GM19372 (cell line): ENCODE data around the gene GSTP1.
"Not testable (repeated sequence)": the region's sequence is repeated elsewhere in the genome, so short reads cannot be mapped to it uniquely, and the experiment has no call there.

Source experiments
- ATAC-seq: cut with Tn5 transposase; IDR thresholded peaks from one replicate; pipeline ENCODE4 v1.9.1; 2021; ENCODE audit warnings: mild to moderate bottlenecking, low read depth, moderate library complexity; ENCODE audit not compliant: unreplicated experiment

GSTP1 gene

DNA sequence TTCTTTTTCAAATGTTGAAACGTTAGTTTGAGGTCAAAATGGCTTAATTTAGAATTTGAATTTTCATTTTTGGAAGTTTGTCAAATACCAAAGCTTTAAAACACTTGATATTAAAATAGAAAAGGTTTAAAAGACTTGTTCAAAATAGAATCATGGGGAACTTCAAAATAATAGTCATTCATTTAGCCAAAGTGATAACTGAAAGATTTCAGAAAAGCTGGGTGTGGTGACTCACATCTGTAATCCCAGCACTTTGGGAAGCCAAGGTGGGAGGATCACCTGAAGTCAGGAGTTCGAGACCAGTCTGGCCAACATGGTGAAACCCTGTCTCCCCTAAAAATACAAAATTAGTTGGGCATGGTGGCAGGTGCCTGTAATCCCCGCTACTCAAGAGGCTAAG, 10.9 kb downstream of the GSTP1 start:
- ATAC-seq, result no peak

DNA sequence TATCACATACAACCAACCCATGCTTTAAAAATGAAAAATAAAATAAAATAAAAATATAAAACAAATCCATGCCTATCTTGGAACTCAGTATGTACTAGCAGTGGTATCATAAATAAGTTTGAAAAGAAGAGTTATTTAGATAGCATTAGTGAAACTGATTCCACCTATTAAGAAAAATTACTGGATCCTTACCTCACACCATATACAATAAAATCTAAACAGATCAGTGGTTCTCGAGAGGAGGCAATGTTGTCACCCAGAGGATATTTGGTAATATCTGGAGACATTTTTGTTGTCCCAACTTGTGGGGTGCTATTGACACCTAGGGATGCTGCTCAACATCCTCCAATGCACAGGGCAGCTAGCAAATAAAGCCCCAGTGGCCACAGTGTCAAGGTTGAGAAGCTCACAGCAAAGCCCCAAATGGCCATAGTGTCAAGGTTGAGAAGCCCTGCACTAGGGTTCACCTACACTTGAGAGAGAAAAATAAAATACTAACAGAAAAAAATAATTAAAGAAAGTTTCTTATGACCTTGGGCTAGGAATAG, 13.2 kb downstream of the GSTP1 start:
- no peak for ATAC-seq

DNA sequence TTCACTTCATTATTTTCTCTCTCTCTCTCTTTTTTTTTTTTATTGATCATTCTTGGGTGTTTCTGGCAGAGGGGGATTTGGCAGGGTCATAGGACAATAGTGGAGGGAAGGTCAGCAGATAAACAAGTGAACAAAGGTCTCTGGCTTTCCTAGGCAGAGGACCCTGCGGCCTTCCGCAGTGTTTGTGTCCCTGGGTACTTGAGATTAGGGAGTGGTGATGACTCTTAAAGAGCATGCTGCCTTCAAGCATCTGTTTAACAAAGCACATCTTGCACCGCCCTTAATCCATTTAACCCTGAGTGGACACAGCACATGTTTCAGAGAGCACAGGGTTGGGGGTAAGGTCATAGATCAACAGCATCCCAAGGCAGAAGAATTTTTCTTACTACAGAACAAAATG, 13.8 kb downstream of the GSTP1 start:
- not testable (repeated sequence) for ATAC-seq

DNA sequence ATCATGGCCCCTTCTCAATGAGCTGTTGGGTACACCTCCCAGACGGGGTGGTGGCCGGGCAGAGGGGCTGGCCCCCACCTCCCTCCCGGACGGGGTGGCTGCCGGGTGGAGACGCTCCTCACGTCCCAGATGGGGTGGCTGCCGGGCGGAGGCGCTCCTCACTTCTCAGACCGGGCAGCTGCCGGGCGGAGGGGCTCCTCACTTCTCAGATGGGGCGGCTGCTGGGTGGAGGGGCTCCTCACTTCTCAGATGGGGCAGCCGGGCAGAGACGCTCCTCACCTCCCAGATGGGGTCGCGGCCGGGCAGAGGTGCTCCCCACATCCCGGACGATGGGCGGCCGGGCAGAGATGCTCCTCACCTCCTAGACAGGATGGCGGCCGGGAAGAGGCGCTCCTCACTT, 14.4 kb downstream of the GSTP1 start:
- ATAC-seq, result not testable (repeated sequence)

- ATAC-seq, result no peak
Measured at GRCh38 chr11:67599149-67599548, 15.5 kb downstream of the GSTP1 start.

GRCh38 chr11:67600324-67601029, 16.9 kb downstream of the GSTP1 start:
- ATAC-seq, result no peak

DNA sequence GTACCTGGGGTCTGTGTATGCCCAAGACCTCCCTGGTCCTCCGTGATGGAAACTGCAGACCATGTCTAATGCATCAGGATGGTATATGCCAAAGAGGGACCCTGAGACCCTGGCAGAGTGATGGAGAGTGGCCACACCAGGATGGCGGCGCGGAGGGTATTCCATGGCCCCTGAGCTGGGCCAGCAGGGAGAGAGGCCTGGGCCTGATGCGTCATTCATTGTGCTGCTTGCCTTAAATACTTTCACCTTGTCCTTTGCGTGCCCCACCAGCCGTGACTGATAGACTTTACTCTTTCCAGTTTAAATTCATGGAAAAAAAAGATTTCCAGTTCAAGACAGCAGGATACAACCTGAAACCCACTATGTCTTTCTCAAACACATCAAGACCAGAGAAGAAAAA, 17.5 kb downstream of the GSTP1 start:
- no peak for ATAC-seq

DNA sequence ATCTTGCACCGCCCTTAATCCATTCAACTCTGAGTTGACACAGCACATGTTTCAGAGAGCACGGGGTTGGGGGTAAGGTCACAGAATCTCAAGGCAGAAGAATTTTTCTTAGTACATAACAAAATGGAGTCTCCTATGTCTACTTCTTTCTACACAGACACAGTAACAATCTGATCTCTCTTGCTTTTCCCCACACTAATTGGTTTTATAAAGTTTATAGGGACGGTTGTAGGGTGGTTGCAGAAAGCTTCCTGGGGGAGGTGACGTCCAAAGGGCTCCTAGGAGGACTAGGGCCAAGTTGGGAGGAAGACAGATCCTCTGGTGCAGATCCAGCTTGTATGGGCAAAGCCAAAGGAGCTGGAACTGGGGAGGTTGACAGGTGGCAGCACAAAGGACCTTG, 20.5 kb downstream of the GSTP1 start:
- not testable (repeated sequence) for ATAC-seq

GRCh38 chr11:67604815-67605214, 21.2 kb downstream of the GSTP1 start:
- ATAC-seq, result no peak

GRCh38 chr11:67605231-67606011, 21.8 kb downstream of the GSTP1 start:
- no peak for ATAC-seq

DNA sequence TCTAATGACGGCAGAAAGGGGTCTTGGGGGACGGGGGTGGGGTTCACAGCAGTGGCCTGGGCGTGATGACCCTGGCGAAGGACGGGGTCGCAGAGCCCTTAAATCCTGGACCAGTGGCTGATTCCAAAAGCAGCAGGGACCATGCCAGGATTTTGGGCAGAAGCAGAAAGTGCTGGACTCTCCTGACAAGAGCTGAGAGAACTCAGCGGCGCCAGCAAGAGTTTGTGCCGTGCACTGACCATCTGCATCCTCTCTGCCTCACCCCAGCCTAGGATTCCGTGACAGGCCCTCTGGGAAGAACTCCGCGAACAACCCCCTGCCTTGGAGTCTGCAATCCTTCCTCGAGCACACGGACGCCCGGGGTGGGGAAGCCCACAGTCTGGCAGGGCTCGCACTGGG, 22.5 kb downstream of the GSTP1 start:
- ATAC-seq, result no peak

- ATAC-seq, result peak; percentile 98
Measured at GRCh38 chr11:67606492-67607295, 23.1 kb downstream of the GSTP1 start, which contains the start of gene NDUFV1. Gene NDUFV1, plus strand, starts transcription at chr11:67606936. Its CDS starts 69 bp downstream, at chr11:67607005.

DNA sequence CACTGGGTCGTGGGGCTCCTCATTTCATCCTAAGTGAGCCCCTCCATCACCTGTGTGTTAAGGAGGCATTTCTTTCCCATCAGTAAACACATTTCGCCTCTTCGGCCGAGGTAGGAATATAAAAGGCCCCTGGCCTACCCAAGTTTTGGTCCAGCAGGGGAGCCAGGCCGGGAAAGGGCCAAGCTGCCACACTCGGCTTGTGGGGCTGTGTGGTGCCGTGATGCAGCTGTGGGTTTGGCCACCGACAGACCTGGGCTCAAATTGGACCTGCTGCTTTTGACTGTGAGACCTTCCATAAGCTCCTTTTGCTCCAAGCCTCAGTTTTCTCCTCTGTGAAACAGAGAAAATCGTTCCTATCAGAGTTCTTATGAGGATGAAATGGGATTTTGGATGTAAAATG, 23.9 kb downstream of the GSTP1 start:
- ATAC-seq, result no peak

- no peak for ATAC-seq
Measured at GRCh38 chr11:67608486-67608885, 24.9 kb downstream of the GSTP1 start.

DNA sequence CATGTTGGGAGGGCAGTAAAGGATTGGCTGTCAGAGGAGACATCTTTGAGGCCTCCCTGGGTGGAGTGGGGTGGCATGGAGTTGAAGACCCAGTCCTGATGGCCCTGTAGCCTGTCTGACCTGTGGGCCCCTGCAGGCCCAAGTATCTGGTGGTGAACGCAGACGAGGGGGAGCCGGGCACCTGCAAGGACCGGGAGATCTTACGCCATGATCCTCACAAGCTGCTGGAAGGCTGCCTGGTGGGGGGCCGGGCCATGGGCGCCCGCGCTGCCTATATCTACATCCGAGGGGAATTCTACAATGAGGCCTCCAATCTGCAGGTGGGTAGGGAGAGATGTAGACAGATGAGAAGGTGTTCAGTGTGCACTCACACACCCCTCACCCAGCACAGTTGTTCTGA, 25.7 kb downstream of the GSTP1 start:
- no peak for ATAC-seq

DNA sequence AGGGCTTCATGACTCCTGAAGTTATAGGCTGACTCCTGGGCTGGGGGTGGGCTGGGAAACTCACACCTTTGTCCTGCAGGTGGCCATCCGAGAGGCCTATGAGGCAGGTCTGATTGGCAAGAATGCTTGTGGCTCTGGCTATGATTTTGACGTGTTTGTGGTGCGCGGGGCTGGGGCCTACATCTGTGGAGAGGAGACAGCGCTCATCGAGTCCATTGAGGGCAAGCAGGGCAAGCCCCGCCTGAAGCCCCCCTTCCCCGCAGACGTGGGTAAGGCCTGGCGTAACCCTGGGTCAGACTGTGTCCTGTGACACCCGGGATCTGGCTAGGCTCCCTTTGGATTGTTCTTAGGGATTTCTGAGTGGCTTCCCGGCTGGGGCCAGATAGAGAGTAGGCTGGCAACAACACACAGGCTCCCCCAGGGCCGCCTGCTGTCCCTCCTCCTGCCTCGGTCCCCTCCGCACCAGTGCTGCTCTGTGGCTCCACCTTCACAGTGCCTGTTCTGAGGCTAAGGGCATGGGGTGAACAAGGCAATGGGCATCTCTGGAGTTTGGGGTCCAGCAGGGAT, 26.8 kb downstream of the GSTP1 start:
- no peak for ATAC-seq

GRCh38 chr11:67611165-67611564, 27.6 kb downstream of the GSTP1 start:
- ATAC-seq, result no peak

DNA sequence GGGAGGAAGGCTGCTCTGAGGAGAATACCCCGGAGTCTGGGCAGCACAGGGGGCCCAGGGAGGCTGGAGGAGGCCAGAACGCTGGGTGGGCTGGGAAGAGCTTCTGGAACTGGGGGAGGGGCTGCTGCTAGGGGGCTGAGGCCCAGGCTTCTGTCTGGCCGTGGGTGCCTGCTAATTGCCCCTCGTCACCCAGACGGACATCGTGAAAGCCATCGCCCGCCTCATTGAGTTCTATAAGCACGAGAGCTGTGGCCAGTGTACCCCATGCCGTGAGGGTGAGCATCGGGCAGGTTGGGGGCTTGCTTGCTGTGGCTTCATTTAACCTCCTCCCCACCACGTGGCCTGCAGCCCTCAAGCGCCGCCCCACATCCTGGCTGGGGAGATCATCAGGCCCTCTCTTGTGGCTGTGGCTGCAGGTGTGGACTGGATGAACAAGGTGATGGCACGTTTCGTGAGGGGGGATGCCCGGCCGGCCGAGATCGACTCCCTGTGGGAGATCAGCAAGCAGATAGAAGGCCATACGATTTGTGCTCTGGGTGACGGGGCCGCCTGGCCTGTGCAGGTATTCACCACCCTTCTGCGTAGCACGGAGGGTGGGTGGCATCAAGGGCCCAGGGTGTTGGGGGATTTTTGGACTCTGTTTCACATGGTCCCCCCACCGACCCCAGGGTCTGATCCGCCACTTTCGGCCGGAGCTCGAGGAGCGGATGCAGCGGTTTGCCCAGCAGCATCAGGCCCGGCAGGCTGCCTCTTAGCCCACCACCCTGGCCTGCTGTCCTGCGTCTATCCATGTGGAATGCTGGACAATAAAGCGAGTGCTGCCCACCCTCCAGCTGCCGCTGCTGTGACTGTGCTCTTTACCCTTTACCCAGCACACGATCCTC, 28.3 kb downstream of the GSTP1 start:
- ATAC-seq, result no peak

GRCh38 chr11:67612751-67613150, 29.1 kb downstream of the GSTP1 start:
- ATAC-seq, result no peak
